Urothelium cell line (cell line): ENCODE results near the gene CA11.
A peak's percentile ranks its signal among the peaks of the same experiment; 100 is the strongest.
"Not testable (repeated sequence)": the region's sequence is repeated elsewhere in the genome, so short reads cannot be mapped to it uniquely, and the experiment has no call there.

ENCODE experiments used
- DNase-seq: peaks from one replicate; pipeline ENCODE4 v3.0.0; 2011; ENCODE audit warnings: low spot score, mixed read lengths
- FAIRE-seq: peaks from 2 replicates; lab custom pipeline; 2011; peaks lifted over from hg19 to GRCh38; lab: Jason Lieb, UNC

Gene CA11

GRCh38 chr19:48644839-48645619, 958 bp downstream of the CA11 start:
- no peak for FAIRE-seq
- DNase-seq: no peak

GRCh38 chr19:48644355-48644754, 1.6 kb downstream of the CA11 start:
- FAIRE-seq (no peak), DNase-seq (no peak)

GRCh38 chr19:48642862-48643261, 3.1 kb downstream of the CA11 start:
- DNase-seq (no peak), FAIRE-seq (no peak)

- FAIRE-seq: no peak
- no peak for DNase-seq
Measured at GRCh38 chr19:48641850-48642249, 4.1 kb downstream of the CA11 start.

- FAIRE-seq: no peak
- DNase-seq: no peak
Measured at GRCh38 chr19:48639483-48640375, 6.3 kb downstream of the CA11 start.

- FAIRE-seq: no peak
- DNase-seq: no peak
Measured at GRCh38 chr19:48638831-48639381, 7.1 kb downstream of the CA11 start.

- FAIRE-seq (no peak), DNase-seq (peak; percentile 86)
Measured at GRCh38 chr19:48637948-48638830, 7.8 kb downstream of the CA11 start.

GRCh38 chr19:48637449-48637947, 8.5 kb downstream of the CA11 start:
- DNase-seq (peak; percentile 95), FAIRE-seq (peak; percentile 20)

GRCh38 chr19:48636859-48637448, 9.0 kb downstream of the CA11 start, which contains the start of gene DBP:
DBP (minus strand) TSS chr19:48637379; CDS start chr19:48636994, 385 bp downstream.
- no peak for FAIRE-seq
- DNase-seq: no peak

GRCh38 chr19:48635966-48636858, 9.8 kb downstream of the CA11 start:
- FAIRE-seq (no peak), DNase-seq (no peak)

- FAIRE-seq (no peak), DNase-seq (peak; percentile 84)
Measured at GRCh38 chr19:48635263-48635965, 10.6 kb downstream of the CA11 start.

- FAIRE-seq (peak; percentile 91), DNase-seq (peak; percentile 92)
Measured at GRCh38 chr19:48634424-48635262, 11.3 kb downstream of the CA11 start.

- DNase-seq (no peak), FAIRE-seq (no peak)
Measured at GRCh38 chr19:48634036-48634342, 12.0 kb downstream of the CA11 start.

- FAIRE-seq (no peak), DNase-seq (no peak)
Measured at GRCh38 chr19:48633148-48634035, 12.6 kb downstream of the CA11 start.

- DNase-seq (no peak), FAIRE-seq (no peak)
Measured at GRCh38 chr19:48632692-48633147, 13.3 kb downstream of the CA11 start.

- FAIRE-seq, DNase-seq: not testable (repeated sequence)
Measured at GRCh38 chr19:48632286-48632685, 13.7 kb downstream of the CA11 start.
